Mesendoderm (in vitro differentiated cells): Measurements from ENCODE around the gene NAA25.

ENCODE experiments used
- DNase-seq: peaks from one replicate; pipeline ENCODE4 v3.0.0; 2013
- H2AK5ac ChIP-seq: 2 replicates; pipeline ENCODE4 v1.6.1; 2013; ENCODE audit warnings: low read length, inconsistent platforms
- H2BK120ac ChIP-seq: 2 replicates; pipeline ENCODE4 v1.6.1; 2013; ENCODE audit warnings: low read depth, mild to moderate bottlenecking, low read length, moderate library complexity, mixed read lengths
- H2BK15ac ChIP-seq: replicated peaks from 2 replicates; pipeline ENCODE4 v1.6.1; 2013; ENCODE audit warnings: low read depth, mild to moderate bottlenecking, moderate library complexity
- H2BK5ac ChIP-seq: 2 replicates; pipeline ENCODE4 v1.6.1; 2013; ENCODE audit warnings: low read length, inconsistent platforms
- H3K18ac ChIP-seq: 2 replicates; pipeline ENCODE4 v1.6.1; 2013; ENCODE audit warnings: mild to moderate bottlenecking, low read length, mixed read lengths
- H3K23ac ChIP-seq: one replicate; pipeline ENCODE4 v1.6.1; 2013; ENCODE audit warnings: low read length
- H3K27ac ChIP-seq: 2 replicates; pipeline ENCODE4 v1.5.1; 2013; ENCODE audit warnings: low read depth, mild to moderate bottlenecking, inconsistent platforms, low read length, moderate library complexity
- H3K27me3 ChIP-seq: 2 replicates; pipeline ENCODE4 v1.6.1; 2013; ENCODE audit warnings: low read length, control low read depth, mild to moderate bottlenecking, inconsistent platforms; ENCODE audit not compliant: insufficient read depth, poor library complexity
- H3K36me3 ChIP-seq: 2 replicates; pipeline ENCODE4 v1.6.1; 2013; ENCODE audit warnings: low read length, inconsistent platforms; ENCODE audit not compliant: control insufficient read depth, insufficient read depth
- H3K4ac ChIP-seq: one replicate; pipeline ENCODE4 v1.6.1; 2013; ENCODE audit warnings: low read depth, mild to moderate bottlenecking, low read length, moderate library complexity
- H3K4me1 ChIP-seq: 2 replicates; pipeline ENCODE4 v1.6.1; 2013; ENCODE audit warnings: low read depth, low read length, inconsistent platforms; ENCODE audit not compliant: control insufficient read depth
- H3K4me2 ChIP-seq: 2 replicates; pipeline ENCODE4 v1.6.1; 2013; ENCODE audit warnings: low read length
- H3K4me3 ChIP-seq: 2 replicates; pipeline ENCODE4 v1.5.1; 2013; ENCODE audit warnings: mild to moderate bottlenecking, low read length
- H3K56ac ChIP-seq: one replicate; pipeline ENCODE4 v1.6.1; 2013; ENCODE audit warnings: low read length
- H3K79me1 ChIP-seq: 2 replicates; pipeline ENCODE4 v1.6.1; 2013; ENCODE audit warnings: low read length, inconsistent platforms
- H3K79me2 ChIP-seq: 2 replicates; pipeline ENCODE4 v1.6.1; 2013; ENCODE audit warnings: mild to moderate bottlenecking, low read length; ENCODE audit not compliant: control insufficient read depth, insufficient read depth
- H3K9ac ChIP-seq: 2 replicates; pipeline ENCODE4 v1.6.1; 2013; ENCODE audit warnings: low read length, inconsistent platforms
- H4K5ac ChIP-seq: one replicate; pipeline ENCODE4 v1.6.1; 2013; ENCODE audit warnings: low read length
- H4K8ac ChIP-seq: one replicate; pipeline ENCODE4 v1.6.1; 2013; ENCODE audit warnings: low read depth, mild to moderate bottlenecking, control low read depth, low read length, moderate library complexity
- WGBS: extraction: QIAGEN DNeasy Blood & Tissue Kit; methylation state at CpG from one replicate; pipeline ENCODE4 v1.1.7; 2013; ENCODE audit warnings: low lambda C conversion rate, missing lambda C conversion rate; ENCODE audit not compliant: insufficient coverage; ENCODE audit errors: extremely low coverage; 5-methylcytosine and 5-hydroxymethylcytosine counted together

NAA25 gene

GRCh38 chr12:112130441-112130998 is 21.9 kb upstream of the NAA25 start:
- Histone ChIP-seq H2AK5ac (no peak overlapping the region), H3K23ac (no peak overlapping the region), H3K27ac (no peak overlapping the region), H2BK15ac (no peak overlapping the region), H2BK5ac (no peak overlapping the region), H3K4me2 (no peak overlapping the region), H3K27me3 (no peaks in the 10 kb centered on the region), H3K4ac (no peak overlapping the region), H3K56ac (no peak overlapping the region), H3K36me3 (peaks cover 2% of the 10 kb centered on the region), H3K4me3 (no peak overlapping the region), H3K18ac (no peak overlapping the region), H3K79me2 (no peaks in the 10 kb centered on the region), H3K9ac (no peak overlapping the region), H4K5ac (no peak overlapping the region), H3K4me1 (peaks cover 3% of the 10 kb centered on the region), H3K79me1 (peaks cover 2% of the 10 kb centered on the region), H2BK120ac (no peak overlapping the region), H4K8ac (no peak overlapping the region)
- no peak for DNase-seq
- WGBS = no CpG with 5 or more reads among the region's 2 CpGs

DNA sequence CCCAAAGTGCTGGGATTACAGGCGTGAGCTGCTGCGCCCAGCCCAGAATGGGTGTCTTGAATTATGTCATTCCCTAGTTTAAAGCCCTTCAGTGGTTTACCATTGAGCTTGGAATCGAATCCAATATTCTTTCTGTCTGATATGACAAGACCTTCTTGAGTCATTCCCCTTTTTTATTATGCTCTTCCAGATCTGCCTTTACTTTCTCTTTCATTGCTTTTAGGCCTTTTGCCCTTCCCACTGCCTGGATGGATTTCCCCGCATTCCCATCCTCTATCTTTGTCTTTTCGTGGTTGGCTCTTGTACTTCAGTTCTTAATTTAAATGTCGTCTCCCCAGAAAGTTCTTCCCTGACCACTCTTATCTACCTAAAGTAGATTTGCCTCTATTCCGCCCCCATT is 18.3 kb upstream of the NAA25 start:
- no peak overlapping the region for H2AK5ac ChIP-seq

DNA sequence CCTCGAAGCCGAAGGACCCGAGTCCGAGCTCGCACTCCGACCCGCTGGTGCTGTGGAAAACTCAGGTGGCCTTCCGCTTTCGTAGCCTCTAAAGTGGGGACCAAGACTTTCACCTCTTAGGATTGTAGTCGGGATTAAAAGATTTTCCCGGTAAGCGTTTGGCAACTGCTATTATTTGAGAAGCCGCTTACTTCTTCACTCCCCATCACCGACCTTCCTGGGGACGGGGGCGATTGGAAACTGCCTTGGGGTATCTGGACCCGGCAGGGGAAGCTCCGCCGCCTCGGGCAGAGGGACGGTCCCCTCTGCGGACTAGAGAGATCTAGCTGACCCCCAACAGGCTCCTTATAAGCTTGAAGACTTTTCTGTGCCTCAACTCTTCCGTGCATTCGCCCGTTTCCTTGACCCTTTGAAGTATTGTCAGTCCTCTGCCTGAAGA is 17.4 kb upstream of the NAA25 start:
- Histone ChIP-seq H3K18ac (no peak overlapping the region), H3K4me3 (peak overlapping the region; percentile 94), H3K23ac (peak overlapping the region; percentile 96), H3K79me2 (no peaks in the 10 kb centered on the region), H2BK5ac (no peak overlapping the region), H3K27me3 (no peaks in the 10 kb centered on the region), H3K79me1 (peaks cover 2% of the 10 kb centered on the region), H3K4me1 (peaks cover 3% of the 10 kb centered on the region), H4K8ac (no peak overlapping the region), H3K4me2 (peak overlapping the region; percentile 92), H3K27ac (no peak overlapping the region), H2AK5ac (no peak overlapping the region), H2BK120ac (no peak overlapping the region), H3K56ac (peak overlapping the region; percentile 95), H3K36me3 (no peaks in the 10 kb centered on the region), H2BK15ac (no peak overlapping the region), H3K4ac (no peak overlapping the region), H3K9ac (peak overlapping the region; percentile 89), H4K5ac (no peak overlapping the region)
- DNase-seq = no peak
- WGBS = no CpG with 5 or more reads among the region's 25 CpGs

More for the DNA sequence above, 18.3 kb upstream of the NAA25 start:
- Histone ChIP-seq H3K18ac (no peak overlapping the region), H3K79me2 (no peaks in the 10 kb centered on the region), H2BK15ac (no peak overlapping the region), H2BK120ac (no peak overlapping the region), H3K4me2 (no peak overlapping the region), H3K27ac (no peak overlapping the region), H3K4ac (no peak overlapping the region), H3K27me3 (no peaks in the 10 kb centered on the region), H4K8ac (no peak overlapping the region), H3K4me1 (peaks cover 3% of the 10 kb centered on the region), H3K23ac (no peak overlapping the region), H3K4me3 (no peak overlapping the region), H4K5ac (no peak overlapping the region), H3K56ac (no peak overlapping the region), H3K9ac (no peak overlapping the region), H2BK5ac (no peak overlapping the region), H3K36me3 (no peaks in the 10 kb centered on the region), H3K79me1 (peaks cover 2% of the 10 kb centered on the region)
- no peak for DNase-seq
- no CpG with 5 or more reads among the region's 7 CpGs for WGBS

- no peak within 1 kb of the TSS for H2BK15ac ChIP-seq
- no CpG with 5 or more reads among the region's 63 CpGs for WGBS
- peak within 1 kb of the TSS; percentile 95 for H3K56ac ChIP-seq
- H3K79me2 ChIP-seq = no peaks in the 10 kb centered on the region
- H3K23ac ChIP-seq = peak within 1 kb of the TSS; percentile 96
- H2BK5ac ChIP-seq = no peak within 1 kb of the TSS
- H2AK5ac ChIP-seq = no peak within 1 kb of the TSS
- H3K27ac ChIP-seq = peak within 1 kb of the TSS; percentile 20
- no peak within 1 kb of the TSS for H4K5ac ChIP-seq
- H3K9ac ChIP-seq = peak within 1 kb of the TSS; percentile 89
- H4K8ac ChIP-seq = no peak within 1 kb of the TSS
- H3K4ac ChIP-seq = no peak within 1 kb of the TSS
- no peak within 1 kb of the TSS for H2BK120ac ChIP-seq
- no peaks in the 10 kb centered on the region for H3K27me3 ChIP-seq
- H3K4me1 ChIP-seq = peaks cover 3% of the 10 kb centered on the region
- peaks cover 2% of the 10 kb centered on the region for H3K79me1 ChIP-seq
- peak within 1 kb of the TSS; percentile 92 for H3K4me2 ChIP-seq
- H3K18ac ChIP-seq = no peak within 1 kb of the TSS
- peak; percentile 98 for DNase-seq
- H3K36me3 ChIP-seq = no peaks in the 10 kb centered on the region
- peak within 1 kb of the TSS; percentile 94 for H3K4me3 ChIP-seq
Measured at GRCh38 chr12:112125250-112125999, 16.8 kb upstream of the NAA25 start, which contains the start of gene TRAFD1. TRAFD1 (plus strand) TSS chr12:112125560; CDS start chr12:112130523, 4,963 bp downstream.

DNA sequence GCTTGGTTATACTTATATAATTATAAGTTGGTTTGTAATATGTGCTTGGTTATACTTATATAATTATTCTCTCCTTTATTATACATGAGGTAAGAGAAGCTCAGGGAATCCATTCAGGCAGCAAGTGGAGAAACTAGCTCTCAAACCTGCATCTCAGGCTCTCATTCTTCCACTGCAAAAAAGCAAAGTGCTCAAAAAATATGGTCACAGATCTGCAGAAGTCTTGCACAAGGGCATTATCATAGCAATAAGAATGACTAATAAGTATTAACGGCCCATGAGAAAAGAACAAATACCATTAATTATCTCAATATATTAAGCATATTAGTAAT is 16.3 kb upstream of the NAA25 start:
- WGBS = no CpG with 5 or more reads among the region's 1 CpG

More for the DNA sequence above, 16.3 kb upstream of the NAA25 start:
- Histone ChIP-seq H3K18ac (no peak overlapping the region), H3K4me1 (peaks cover 3% of the 10 kb centered on the region), H3K9ac (no peak overlapping the region), H3K4ac (no peak overlapping the region), H2AK5ac (no peak overlapping the region), H3K36me3 (no peaks in the 10 kb centered on the region), H4K8ac (no peak overlapping the region), H3K79me2 (no peaks in the 10 kb centered on the region), H3K23ac (no peak overlapping the region), H3K56ac (no peak overlapping the region), H2BK120ac (no peak overlapping the region), H4K5ac (no peak overlapping the region), H3K79me1 (peaks cover 2% of the 10 kb centered on the region), H3K27ac (no peak overlapping the region), H2BK15ac (no peak overlapping the region), H3K27me3 (no peaks in the 10 kb centered on the region), H3K4me2 (no peak overlapping the region), H3K4me3 (no peak overlapping the region), H2BK5ac (no peak overlapping the region)
- no peak for DNase-seq
